HG02840 (cell line): Measurements from ENCODE around the gene TUBA8.
A peak's percentile ranks its signal among the peaks of the same experiment; 100 is the strongest.

ENCODE experiments used
- ATAC-seq: cut with Tn5 transposase; IDR thresholded peaks from one replicate; pipeline ENCODE4 v1.9.1; 2021; ENCODE audit warnings: mild to moderate bottlenecking, moderate library complexity, moderate number of reproducible peaks; ENCODE audit not compliant: unreplicated experiment, low FRiP score

TUBA8 gene

GRCh38 chr22:18075720-18076497 is 34.7 kb upstream of the TUBA8 start:
- no peak for ATAC-seq

GRCh38 chr22:18077087-18077638 is 33.4 kb upstream of the TUBA8 start:
- no peak for ATAC-seq

GRCh38 chr22:18077639-18078328 is 32.8 kb upstream of the TUBA8 start, which contains the start of gene PEX26:
TSS of gene PEX26 (plus strand) at chr22:18077990. CDS start at chr22:18078377, 387 bp downstream.
- peak; percentile 83 for ATAC-seq

GRCh38 chr22:18078329-18079041 is 32.1 kb upstream of the TUBA8 start:
- ATAC-seq = no peak

- no peak for ATAC-seq
These were observed 30.8 kb upstream of the TUBA8 start for GRCh38 chr22:18079706-18080233.

- no peak for ATAC-seq
These were observed 29.2 kb upstream of the TUBA8 start for GRCh38 chr22:18081416-18081815.

GRCh38 chr22:18082467-18082866 is 28.1 kb upstream of the TUBA8 start:
- no peak for ATAC-seq

GRCh38 chr22:18083406-18083805 is 27.2 kb upstream of the TUBA8 start:
- ATAC-seq = no peak

GRCh38 chr22:18085188-18085587 is 25.4 kb upstream of the TUBA8 start:
- ATAC-seq = no peak

GRCh38 chr22:18087350-18087855 is 23.2 kb upstream of the TUBA8 start:
- ATAC-seq = no peak

- ATAC-seq = no peak
These were observed 21.6 kb upstream of the TUBA8 start for GRCh38 chr22:18088825-18089568.

- ATAC-seq = no peak
These were observed 20.3 kb upstream of the TUBA8 start for GRCh38 chr22:18090286-18090685.

- ATAC-seq = no peak
These were observed 19.1 kb upstream of the TUBA8 start for GRCh38 chr22:18091478-18091877.

- ATAC-seq = no peak
These were observed 18.6 kb upstream of the TUBA8 start for GRCh38 chr22:18091916-18092526.

GRCh38 chr22:18093661-18094060 is 16.9 kb upstream of the TUBA8 start:
- no peak for ATAC-seq

- no peak for ATAC-seq
These were observed 15.4 kb upstream of the TUBA8 start for GRCh38 chr22:18095101-18095805.

GRCh38 chr22:18096823-18097222 is 13.8 kb upstream of the TUBA8 start:
- ATAC-seq = no peak

- no peak for ATAC-seq
These were observed 9.8 kb upstream of the TUBA8 start for GRCh38 chr22:18100781-18101180.

- no peak for ATAC-seq
These were observed 9.1 kb upstream of the TUBA8 start for GRCh38 chr22:18101536-18101935.
